Measurements from ENCODE around the gene CDKN2B. TPM values are rescaled to one million over a fixed set of nuclear protein-coding genes. Genes with fewer than 3 reads are reported as not detected.

The CDKN2B gene
- total and polyA plus RNA-seq, 2 of the 13 experiments (the other 11 are each of a cell fraction or from before 2014, with no cell fraction given), result 1.4 to 1.5 TPM

DNA sequence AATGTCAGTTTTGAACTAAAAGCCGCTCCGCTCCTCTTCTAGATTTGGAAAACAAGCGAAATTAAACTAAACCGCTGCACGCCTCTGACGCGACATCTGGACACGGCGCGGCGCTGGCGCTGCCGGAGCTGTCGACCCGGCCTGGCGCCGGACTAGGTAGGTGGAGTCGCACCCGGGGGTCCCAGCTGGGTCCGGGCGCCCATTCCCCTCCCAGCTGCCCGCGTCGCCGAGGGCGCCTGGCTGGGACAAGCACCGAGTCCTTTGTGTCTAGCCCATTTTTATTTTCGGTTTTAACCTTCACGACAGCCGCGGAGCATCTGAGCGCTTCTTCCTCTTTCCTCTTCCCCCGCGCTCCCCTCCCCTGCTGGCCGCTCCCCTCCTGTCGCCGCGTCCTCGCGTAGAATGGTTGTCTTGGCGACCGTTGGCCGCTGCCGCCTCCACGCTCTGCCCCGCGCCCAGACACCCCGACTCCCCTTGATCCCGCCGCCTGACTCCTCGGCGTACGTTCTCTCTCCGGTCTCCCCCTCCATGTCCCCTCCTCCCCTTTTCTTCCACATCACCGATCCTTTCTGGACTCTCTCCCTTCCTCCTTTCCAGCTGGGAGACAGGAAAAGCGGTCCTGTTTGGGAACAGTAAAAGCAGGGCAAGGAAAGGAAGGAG is 14.0 kb downstream of the CDKN2B start (continued):
- no peak for TF ChIP-seq ZNF577 (CRISPR knock-in tag; IDR thresholded peaks at IDR 0.05; ENCODE audit: borderline replicate concordance, low read depth)
- no peak for TF ChIP-seq NFRKB (IDR thresholded peaks at IDR 0.05)
- TF ChIP-seq RBM39 (IDR thresholded peaks at IDR 0.05; ENCODE audit: low read depth, low read length, poor library complexity, severe bottlenecking), result peak; percentile 31
- TF ChIP-seq, protein P1, sequence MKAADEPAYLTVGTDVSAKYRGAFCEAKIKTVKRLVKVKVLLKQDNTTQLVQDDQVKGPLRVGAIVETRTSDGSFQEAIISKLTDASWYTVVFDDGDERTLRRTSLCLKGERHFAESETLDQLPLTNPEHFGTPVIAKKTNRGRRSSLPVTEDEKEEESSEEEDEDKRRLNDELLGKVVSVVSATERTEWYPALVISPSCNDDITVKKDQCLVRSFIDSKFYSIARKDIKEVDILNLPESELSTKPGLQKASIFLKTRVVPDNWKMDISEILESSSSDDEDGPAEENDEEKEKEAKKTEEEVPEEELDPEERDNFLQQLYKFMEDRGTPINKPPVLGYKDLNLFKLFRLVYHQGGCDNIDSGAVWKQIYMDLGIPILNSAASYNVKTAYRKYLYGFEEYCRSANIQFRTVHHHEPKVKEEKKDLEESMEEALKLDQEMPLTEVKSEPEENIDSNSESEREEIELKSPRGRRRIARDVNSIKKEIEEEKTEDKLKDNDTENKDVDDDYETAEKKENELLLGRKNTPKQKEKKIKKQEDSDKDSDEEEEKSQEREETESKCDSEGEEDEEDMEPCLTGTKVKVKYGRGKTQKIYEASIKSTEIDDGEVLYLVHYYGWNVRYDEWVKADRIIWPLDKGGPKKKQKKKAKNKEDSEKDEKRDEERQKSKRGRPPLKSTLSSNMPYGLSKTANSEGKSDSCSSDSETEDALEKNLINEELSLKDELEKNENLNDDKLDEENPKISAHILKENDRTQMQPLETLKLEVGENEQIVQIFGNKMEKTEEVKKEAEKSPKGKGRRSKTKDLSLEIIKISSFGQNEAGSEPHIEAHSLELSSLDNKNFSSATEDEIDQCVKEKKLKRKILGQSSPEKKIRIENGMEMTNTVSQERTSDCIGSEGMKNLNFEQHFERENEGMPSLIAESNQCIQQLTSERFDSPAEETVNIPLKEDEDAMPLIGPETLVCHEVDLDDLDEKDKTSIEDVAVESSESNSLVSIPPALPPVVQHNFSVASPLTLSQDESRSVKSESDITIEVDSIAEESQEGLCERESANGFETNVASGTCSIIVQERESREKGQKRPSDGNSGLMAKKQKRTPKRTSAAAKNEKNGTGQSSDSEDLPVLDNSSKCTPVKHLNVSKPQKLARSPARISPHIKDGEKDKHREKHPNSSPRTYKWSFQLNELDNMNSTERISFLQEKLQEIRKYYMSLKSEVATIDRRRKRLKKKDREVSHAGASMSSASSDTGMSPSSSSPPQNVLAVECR (CRISPR knock-in tag; IDR thresholded peaks at IDR 0.05; ENCODE audit: borderline replicate concordance), result peak; percentile 37; the same call in 1 of the 2 replicates
- peak; percentile 43; the same call in 1 of the 2 replicates for TF ChIP-seq MTF2 (CRISPR knock-in tag; IDR thresholded peaks at IDR 0.05; ENCODE audit: borderline replicate concordance)
- TF ChIP-seq EZH2 (conservative IDR thresholded peaks at IDR 0.05; ENCODE audit: low read depth, low read length), result peak; percentile 75; the same call in 1 of the 2 replicates
- no peak for TF ChIP-seq ZNF33B (CRISPR knock-in tag; IDR thresholded peaks at IDR 0.05)
- no peak for TF ChIP-seq CREB1 (IDR thresholded peaks at IDR 0.05)
- TF ChIP-seq CREB1 (CRISPR knock-in tag; IDR thresholded peaks at IDR 0.05), result no peak
- TF ChIP-seq MED1 (CRISPR knock-in tag; IDR thresholded peaks at IDR 0.05), result no peak
- TF ChIP-seq ZFX (CRISPR knock-in tag; IDR thresholded peaks at IDR 0.05; ENCODE audit: low read depth), result peak; percentile 10; the same call in 1 of the 2 replicates
- TF ChIP-seq, protein P2, sequence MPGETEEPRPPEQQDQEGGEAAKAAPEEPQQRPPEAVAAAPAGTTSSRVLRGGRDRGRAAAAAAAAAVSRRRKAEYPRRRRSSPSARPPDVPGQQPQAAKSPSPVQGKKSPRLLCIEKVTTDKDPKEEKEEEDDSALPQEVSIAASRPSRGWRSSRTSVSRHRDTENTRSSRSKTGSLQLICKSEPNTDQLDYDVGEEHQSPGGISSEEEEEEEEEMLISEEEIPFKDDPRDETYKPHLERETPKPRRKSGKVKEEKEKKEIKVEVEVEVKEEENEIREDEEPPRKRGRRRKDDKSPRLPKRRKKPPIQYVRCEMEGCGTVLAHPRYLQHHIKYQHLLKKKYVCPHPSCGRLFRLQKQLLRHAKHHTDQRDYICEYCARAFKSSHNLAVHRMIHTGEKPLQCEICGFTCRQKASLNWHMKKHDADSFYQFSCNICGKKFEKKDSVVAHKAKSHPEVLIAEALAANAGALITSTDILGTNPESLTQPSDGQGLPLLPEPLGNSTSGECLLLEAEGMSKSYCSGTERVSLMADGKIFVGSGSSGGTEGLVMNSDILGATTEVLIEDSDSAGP (CRISPR knock-in tag; IDR thresholded peaks at IDR 0.05; ENCODE audit: borderline replicate concordance), result peak; percentile 59; the same call in 1 of the 2 replicates
- TF ChIP-seq, protein P3, sequence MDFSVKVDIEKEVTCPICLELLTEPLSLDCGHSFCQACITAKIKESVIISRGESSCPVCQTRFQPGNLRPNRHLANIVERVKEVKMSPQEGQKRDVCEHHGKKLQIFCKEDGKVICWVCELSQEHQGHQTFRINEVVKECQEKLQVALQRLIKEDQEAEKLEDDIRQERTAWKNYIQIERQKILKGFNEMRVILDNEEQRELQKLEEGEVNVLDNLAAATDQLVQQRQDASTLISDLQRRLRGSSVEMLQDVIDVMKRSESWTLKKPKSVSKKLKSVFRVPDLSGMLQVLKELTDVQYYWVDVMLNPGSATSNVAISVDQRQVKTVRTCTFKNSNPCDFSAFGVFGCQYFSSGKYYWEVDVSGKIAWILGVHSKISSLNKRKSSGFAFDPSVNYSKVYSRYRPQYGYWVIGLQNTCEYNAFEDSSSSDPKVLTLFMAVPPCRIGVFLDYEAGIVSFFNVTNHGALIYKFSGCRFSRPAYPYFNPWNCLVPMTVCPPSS (IDR thresholded peaks at IDR 0.05), result no peak
- no peak for TF ChIP-seq PRPF4 (IDR thresholded peaks at IDR 0.05; ENCODE audit: low read depth, low read length, poor library complexity, severe bottlenecking)
- TF ChIP-seq NONO (IDR thresholded peaks at IDR 0.05), result no peak
- 0 out of 2 replicates have a peak, but pooled peaks have one; percentile 6 for TF ChIP-seq NONO (CRISPR knock-in tag; conservative IDR thresholded peaks at IDR 0.05)
- no peak for TF ChIP-seq HNF4G (IDR thresholded peaks at IDR 0.05; ENCODE audit: borderline replicate concordance, low read depth, low read length)
- TF ChIP-seq HNF4G (CRISPR knock-in tag; IDR thresholded peaks at IDR 0.05; ENCODE audit: borderline replicate concordance, low read depth), result no peak
- no peak for TF ChIP-seq NCOA2 (CRISPR knock-in tag; IDR thresholded peaks at IDR 0.05)
- no peak for TF ChIP-seq RBFOX2 (IDR thresholded peaks at IDR 0.05; ENCODE audit: low read depth, low read length)
- TF ChIP-seq TOE1 (CRISPR knock-in tag; IDR thresholded peaks at IDR 0.05), result no peak
- TF ChIP-seq ZNF672 (CRISPR knock-in tag; IDR thresholded peaks at IDR 0.05), result no peak
- no peak for TF ChIP-seq U2AF2 (IDR thresholded peaks at IDR 0.05; ENCODE audit: low read depth, low read length)
- TF ChIP-seq, protein P4, sequence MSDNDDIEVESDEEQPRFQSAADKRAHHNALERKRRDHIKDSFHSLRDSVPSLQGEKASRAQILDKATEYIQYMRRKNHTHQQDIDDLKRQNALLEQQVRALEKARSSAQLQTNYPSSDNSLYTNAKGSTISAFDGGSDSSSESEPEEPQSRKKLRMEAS (IDR thresholded peaks at IDR 0.05), result 0 out of 2 replicates have a peak, but pooled peaks have one; percentile 1
- TF ChIP-seq ZNF841 (CRISPR knock-in tag; IDR thresholded peaks at IDR 0.05; ENCODE audit: borderline replicate concordance), result no peak
